Lung (tissue), 12 donors: Measurements from ENCODE around the gene ADAMTS2. TPM values are rescaled to one million over a fixed set of nuclear protein-coding genes. Genes with fewer than 3 reads are reported as not detected.

Experiments
- ATAC-seq: fragments of 200-7000 bp; cut with Tn5 transposase; one replicate; pipeline ENCODE4 v1.9.1; 2020; ENCODE audit warnings: moderate number of reproducible peaks; ENCODE audit not compliant: insufficient read depth, low FRiP score
- DNase-seq, 3 donors: peaks; one replicate each; pipeline ENCODE4 v3.0.0-alpha.2; 2013 to 2017
- H3K27ac ChIP-seq, 2 donors: one replicate each; pipeline ENCODE4 v1.5.1; 2013; ENCODE audit warnings: mild to moderate bottlenecking in 2 of 2, moderate library complexity in 2 of 2, control low read depth in 1 of 2, inconsistent platforms in 1 of 2, low read depth in 1 of 2, low read length in 1 of 2
- H3K27me3 ChIP-seq, 3 donors: one replicate each; pipeline ENCODE4 v1.5.1; 2013; ENCODE audit warnings: low read length in 2 of 3; ENCODE audit not compliant: control insufficient read depth in 3 of 3, insufficient read depth in 3 of 3
- H3K36me3 ChIP-seq, 4 donors: one replicate each; pipeline ENCODE4 v1.5.1; 2013; ENCODE audit warnings: low read length in 4 of 4, mild to moderate bottlenecking in 1 of 4, moderate library complexity in 1 of 4; ENCODE audit not compliant: control insufficient read depth in 4 of 4, insufficient read depth in 4 of 4
- H3K4me1 ChIP-seq, 5 donors: one replicate each; pipeline ENCODE4 v1.5.1; 2013; ENCODE audit warnings: low read length in 5 of 5, mild to moderate bottlenecking in 2 of 5, moderate library complexity in 1 of 5; ENCODE audit not compliant: control insufficient read depth in 5 of 5, insufficient read depth in 5 of 5
- H3K4me3 ChIP-seq: one replicate; pipeline ENCODE4 v1.5.1; 2013; ENCODE audit warnings: mild to moderate bottlenecking, control low read depth, moderate library complexity
- H3K9ac ChIP-seq, 2 donors: one replicate each; pipeline ENCODE4 v1.5.1; 2013; ENCODE audit warnings: low read length in 2 of 2, control low read depth in 1 of 2; ENCODE audit not compliant: insufficient read depth in 1 of 2
- H3K9me3 ChIP-seq, 4 donors: one replicate each; pipeline ENCODE4 v1.5.1; 2013; ENCODE audit warnings: low read length in 3 of 4, mild to moderate bottlenecking in 1 of 4, moderate library complexity in 1 of 4; ENCODE audit not compliant: control insufficient read depth in 4 of 4, insufficient read depth in 3 of 4
- WGBS, 2 donors: extraction: QIAGEN DNeasy Blood & Tissue Kit; methylation state at CpG; one replicate each; pipeline ENCODE4 v1.1.7; 2013; 5-methylcytosine and 5-hydroxymethylcytosine counted together
- polyA plus RNA-seq, 2 donors: library from polyadenylated mRNA; stranded (reverse); fragments of 200-250 nt; gene quantifications; one replicate each; pipeline ENCODE4 v1.2.1, GENCODE V29; 2013
- total RNA-seq, 2 donors: library from RNA; depleted of rRNA in 1 of 2; stranded (reverse); fragments of >200 nt in 1 of 2; gene quantifications; one replicate each; pipeline ENCODE4 v1.2.1, GENCODE V29; 2014 to 2021
- TF ChIP-seq, protein P1 (sequence below): IDR thresholded peaks from 2 replicates; pipeline ENCODE4 v1.5.1; 2012; ENCODE audit warnings: mild to moderate bottlenecking; ENCODE audit errors: control extremely low read depth, extremely low read depth
- donor health status: control.
- donor health status: control.
- donor health status: Bipolar disorder and iron deficiency.
- donor health status: healthy.
- donor health status: DM: yes; HTN: yes; CAD: no.

ADAMTS2 gene
- total and polyA plus RNA-seq, 4 donors = 9.3 to 45.5 (median 28.7) TPM

DNA sequence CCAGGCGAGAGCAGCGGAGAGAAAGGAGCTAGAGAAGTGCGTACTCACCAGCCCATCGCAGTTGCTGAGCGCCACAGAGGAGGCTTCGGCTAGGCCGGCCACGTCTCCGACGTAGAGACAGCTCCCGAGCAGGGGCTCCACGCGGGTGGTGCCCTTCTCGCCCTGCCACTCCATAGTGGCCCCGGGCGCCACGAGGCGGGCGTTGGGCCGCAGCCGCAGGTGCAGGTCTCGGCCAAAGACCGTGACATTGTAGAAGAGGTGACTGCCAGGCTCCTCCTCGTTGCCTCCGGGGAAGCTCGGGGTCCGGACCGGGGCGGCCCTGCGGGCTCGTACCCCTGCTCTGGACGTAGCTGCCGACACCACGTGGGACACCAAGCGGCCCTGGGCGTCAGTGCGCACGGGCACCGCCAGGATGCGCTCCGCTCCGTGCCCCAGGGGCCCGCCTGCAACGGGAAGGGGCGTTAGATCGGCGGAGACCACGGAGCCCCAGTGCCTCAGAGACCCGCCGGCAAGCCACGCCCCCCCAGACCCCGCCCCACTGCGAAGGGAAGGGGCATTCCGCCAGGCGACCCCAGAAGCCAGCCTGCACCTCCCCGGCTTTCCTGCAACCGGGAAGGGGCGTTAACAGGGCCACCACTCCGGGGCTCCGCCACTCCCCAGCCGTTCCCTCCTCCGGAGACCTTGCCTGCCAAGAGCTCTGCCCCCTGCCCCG is 1.4 kb downstream of the ADAMTS2 start:
- Histone ChIP-seq H3K36me3 (peaks cover 0 to 3% (median under 1%) of the 10 kb centered on the region in 4 donors), H3K9me3 (peaks cover 0 to 5% (median 0%) of the 10 kb centered on the region in 4 donors), H3K9ac (no peak overlapping the region), H3K27ac (peak overlapping the region in 1 of 2 donors; percentile 41), H3K4me1 (peaks cover 0 to 25% (median 9%) of the 10 kb centered on the region in 5 donors), H3K27me3 (peaks cover 7 to 42% (median 15%) of the 10 kb centered on the region in 3 donors), H3K4me3 (peak overlapping the region; percentile 50)
- 2 to 3% methylated on average over 52 to 63 of the region's 63 CpGs for WGBS, 2 donors
- peak; percentile 55 for ATAC-seq
- TF ChIP-seq, protein P1, sequence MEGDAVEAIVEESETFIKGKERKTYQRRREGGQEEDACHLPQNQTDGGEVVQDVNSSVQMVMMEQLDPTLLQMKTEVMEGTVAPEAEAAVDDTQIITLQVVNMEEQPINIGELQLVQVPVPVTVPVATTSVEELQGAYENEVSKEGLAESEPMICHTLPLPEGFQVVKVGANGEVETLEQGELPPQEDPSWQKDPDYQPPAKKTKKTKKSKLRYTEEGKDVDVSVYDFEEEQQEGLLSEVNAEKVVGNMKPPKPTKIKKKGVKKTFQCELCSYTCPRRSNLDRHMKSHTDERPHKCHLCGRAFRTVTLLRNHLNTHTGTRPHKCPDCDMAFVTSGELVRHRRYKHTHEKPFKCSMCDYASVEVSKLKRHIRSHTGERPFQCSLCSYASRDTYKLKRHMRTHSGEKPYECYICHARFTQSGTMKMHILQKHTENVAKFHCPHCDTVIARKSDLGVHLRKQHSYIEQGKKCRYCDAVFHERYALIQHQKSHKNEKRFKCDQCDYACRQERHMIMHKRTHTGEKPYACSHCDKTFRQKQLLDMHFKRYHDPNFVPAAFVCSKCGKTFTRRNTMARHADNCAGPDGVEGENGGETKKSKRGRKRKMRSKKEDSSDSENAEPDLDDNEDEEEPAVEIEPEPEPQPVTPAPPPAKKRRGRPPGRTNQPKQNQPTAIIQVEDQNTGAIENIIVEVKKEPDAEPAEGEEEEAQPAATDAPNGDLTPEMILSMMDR = no peak
- DNase-seq = peak; percentile 54 to 83 (median 63)

DNA sequence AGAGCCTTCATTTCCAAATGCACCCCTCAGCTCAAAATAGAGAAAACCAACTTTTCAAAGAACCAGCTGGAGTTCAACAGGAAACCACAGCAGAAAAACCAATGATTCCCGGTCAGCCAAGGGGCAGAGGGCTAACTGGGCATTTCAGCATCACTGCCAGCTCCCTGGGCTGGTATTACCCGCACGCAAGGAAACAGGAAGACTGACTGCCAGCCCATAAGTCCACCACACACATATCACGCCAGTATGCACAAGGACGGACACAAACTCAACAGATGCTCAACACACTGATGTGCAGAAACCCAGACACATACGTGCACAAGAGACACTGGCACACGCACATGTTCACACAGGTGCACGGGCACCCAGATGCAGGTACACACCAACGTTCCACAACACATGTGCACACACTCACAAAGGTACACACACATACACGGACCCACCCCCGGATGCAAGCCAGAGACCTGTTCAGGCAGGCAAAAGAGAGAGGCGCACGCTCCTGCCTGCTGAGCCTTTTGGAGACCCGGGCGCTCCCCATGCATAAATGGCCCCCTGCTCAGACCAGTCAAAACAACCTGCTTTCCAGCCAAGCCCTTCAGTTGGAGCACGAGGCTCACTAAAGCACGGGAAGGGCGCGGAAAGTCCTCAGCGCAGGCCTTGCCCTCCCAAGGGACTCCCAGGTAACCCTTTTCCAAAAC is 2.1 kb downstream of the ADAMTS2 start:
- DNase-seq (no peak), ATAC-seq (no peak)
- Histone ChIP-seq H3K27ac (no peak overlapping the region), H3K9ac (no peak overlapping the region), H3K27me3 (peaks cover 7 to 38% (median 15%) of the 10 kb centered on the region in 3 donors), H3K9me3 (peaks cover 0 to 5% (median 0%) of the 10 kb centered on the region in 4 donors), H3K4me3 (peak overlapping the region; percentile 50), H3K36me3 (peaks cover 0 to 3% (median under 1%) of the 10 kb centered on the region in 4 donors), H3K4me1 (peaks cover 0 to 25% (median 9%) of the 10 kb centered on the region in 5 donors)
- TF ChIP-seq, protein P1 = no peak
- 21 to 22% methylated on average over 20 of the region's 20 CpGs for WGBS, 2 donors

DNA sequence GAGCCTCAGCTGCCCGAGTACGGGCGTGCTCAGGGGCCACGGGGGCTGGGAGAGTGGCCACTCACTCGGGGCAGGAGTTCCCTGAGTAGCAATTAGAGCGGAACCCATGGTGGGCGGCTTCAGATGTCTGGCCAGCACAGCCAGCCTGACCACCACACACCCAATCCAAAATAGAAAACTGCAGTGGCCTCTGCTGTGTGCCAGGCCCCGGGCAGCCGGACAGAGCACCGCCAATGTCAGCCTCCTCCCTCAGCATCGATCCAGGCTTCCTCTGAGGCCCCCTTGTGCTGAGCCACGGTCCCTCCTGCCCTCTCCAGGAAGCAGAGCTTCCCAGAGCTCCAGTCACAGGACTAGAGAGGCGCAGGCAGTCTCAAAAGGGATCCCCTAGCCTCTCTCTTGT is 2.7 kb downstream of the ADAMTS2 start:
- H3K27me3 ChIP-seq = peaks cover 7 to 33% (median 15%) of the 10 kb centered on the region in 3 donors
- H3K4me1 ChIP-seq = peaks cover 0 to 25% (median 9%) of the 10 kb centered on the region in 5 donors
- TF ChIP-seq, protein P1 = no peak
- peaks cover 0 to 5% (median 0%) of the 10 kb centered on the region in 4 donors for H3K9me3 ChIP-seq
- peak; percentile 49 to 61 (median 59) for DNase-seq
- no peak overlapping the region for H3K27ac ChIP-seq
- no peak overlapping the region for H3K4me3 ChIP-seq
- no peak overlapping the region for H3K9ac ChIP-seq
- 39 to 45% methylated on average over 13 of the region's 13 CpGs for WGBS, 2 donors
- ATAC-seq = no peak
- H3K36me3 ChIP-seq = peaks cover 0 to 4% (median under 1%) of the 10 kb centered on the region in 4 donors
